Activated CD8-positive, alpha-beta memory T cell treated with anti-CD3 and anti-CD28 coated beads for 48 hours (primary cell): Measurements from ENCODE around the gene RUFY4.

Source experiments
- DNase-seq, 3 experiments: peaks; one replicate each; pipeline ENCODE4 v3.0.0-alpha.2; 2020; ENCODE audit warnings: low read depth in 2 of 3, low spot score in 2 of 3

Gene RUFY4

GRCh38 chr2:218068721-218069334, at the start of gene RUFY4:
Gene RUFY4 (plus strand): TSS chr2:218069253. CDS start chr2:218070606, 1,353 bp downstream.
- DNase-seq = peak in 2 of 3 experiments; percentile 17 to 42

- DNase-seq = no peak
Observed at GRCh38 chr2:218019411-218020060, 49.5 kb upstream of the RUFY4 start.

GRCh38 chr2:218020281-218020680, 48.8 kb upstream of the RUFY4 start:
- no peak for DNase-seq

- DNase-seq = no peak
Observed at GRCh38 chr2:218020966-218021535, 48.0 kb upstream of the RUFY4 start.

DNA sequence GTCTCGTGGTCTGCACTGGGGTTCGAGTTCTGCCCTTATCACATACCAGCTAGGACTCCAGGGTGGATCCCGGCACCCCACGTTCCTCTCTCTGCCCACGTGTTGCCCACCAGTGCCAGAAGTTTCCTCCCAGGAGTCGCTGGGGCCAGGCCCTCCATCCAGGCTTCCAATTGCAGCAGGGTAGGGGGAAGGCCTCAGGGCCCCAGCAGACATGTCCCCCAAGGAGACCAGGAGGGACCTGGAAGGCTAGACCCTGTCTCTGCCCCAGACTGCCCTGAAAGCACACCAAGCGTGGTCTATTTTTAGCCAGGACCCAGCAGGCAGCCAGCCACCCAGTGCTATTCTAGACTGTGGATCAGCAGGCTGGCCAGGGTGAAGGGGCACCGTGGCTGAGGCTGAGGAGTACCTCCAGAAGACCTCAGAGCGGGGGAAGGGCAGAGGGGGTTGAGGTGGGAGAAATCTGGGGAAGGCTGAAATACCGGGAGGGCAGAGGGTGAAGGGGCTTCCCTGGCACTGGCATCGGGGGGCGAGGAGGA, 47.4 kb upstream of the RUFY4 start:
- no peak for DNase-seq

DNA sequence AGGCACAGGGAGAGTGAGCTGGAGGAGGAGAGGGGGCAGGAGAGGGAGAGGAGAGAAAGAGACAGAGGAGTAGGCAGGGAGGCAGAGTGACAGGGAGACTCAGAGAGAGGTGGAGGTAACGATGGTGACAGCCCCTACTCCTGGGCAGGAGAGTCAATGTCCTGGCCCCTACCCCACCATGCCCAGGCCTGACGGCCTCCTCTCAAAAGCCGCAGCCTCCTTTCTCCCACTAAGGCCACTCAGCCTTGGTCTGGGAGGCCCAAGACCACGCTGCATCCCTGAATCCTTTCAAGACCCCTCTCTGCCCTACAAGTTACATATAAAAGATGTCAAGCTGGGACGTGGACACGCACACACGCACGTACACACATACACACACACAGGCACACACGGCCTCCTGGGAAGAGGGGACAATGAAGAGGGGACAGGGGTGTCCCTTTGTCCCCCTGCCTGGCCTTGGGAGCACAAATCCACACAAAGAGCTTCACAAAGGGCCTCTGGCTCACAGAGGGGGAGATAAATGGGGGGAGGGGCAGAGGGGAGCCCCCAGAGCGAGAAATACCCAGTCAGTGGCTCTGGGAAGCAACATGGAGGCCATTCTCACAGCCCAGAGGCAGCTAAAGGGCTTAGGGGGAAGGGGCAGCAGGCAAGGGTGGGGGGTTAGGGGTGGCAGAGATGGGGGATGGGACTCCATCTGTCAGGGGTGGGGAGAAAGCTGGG, 46.8 kb upstream of the RUFY4 start:
- no peak for DNase-seq

DNA sequence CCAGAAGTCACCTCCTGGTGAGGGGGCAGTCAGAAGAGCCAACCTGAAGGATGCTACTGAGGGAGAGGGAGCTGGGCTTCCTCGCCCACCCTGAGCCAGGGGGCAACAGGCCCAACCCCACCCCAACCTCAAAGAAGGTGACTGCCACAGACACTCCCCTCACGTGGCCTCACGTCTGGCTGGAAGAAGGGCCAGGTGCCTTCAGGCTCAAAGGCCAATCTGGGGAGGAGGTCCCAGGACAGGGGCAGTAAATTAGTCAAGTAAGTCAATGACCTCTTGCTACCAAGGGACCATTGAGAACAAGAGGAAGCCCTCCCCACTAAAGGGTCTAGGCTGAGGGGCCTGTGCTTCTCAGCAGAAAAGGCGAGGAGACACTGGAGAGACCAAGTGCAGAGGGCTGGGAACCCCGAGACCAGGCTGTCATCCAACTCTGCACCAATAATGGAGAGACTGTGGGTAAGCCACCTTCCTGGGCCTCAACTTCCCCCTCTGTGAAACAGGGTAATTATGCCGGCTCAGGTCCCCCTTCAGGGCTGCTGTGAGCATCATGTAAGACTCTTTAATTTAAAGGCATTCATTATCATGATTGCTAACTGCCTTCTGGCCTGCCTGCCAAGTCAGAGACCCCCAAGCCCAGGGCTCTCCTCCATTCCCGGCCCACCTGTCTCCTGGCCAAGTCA, 46.1 kb upstream of the RUFY4 start:
- DNase-seq = no peak

DNA sequence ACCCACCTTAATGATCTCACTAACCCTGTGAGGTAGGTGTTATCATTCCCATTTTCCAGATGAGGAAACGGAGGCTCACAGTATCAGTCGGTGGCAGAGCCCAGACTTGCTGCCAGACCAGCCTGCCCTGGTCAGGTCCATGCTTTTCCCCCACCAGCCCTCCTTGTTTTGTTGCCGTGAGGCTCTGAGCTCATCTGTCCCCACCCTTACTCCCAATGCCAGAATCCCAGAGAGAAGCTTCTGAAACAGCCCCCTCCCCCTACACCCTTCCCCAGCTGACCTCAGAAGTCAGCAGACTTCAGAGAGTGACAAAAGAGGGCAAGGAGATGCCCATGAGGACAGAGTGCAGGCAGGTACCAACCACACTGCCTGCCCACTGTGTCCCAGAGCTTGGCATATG, 45.4 kb upstream of the RUFY4 start:
- DNase-seq = no peak

DNA sequence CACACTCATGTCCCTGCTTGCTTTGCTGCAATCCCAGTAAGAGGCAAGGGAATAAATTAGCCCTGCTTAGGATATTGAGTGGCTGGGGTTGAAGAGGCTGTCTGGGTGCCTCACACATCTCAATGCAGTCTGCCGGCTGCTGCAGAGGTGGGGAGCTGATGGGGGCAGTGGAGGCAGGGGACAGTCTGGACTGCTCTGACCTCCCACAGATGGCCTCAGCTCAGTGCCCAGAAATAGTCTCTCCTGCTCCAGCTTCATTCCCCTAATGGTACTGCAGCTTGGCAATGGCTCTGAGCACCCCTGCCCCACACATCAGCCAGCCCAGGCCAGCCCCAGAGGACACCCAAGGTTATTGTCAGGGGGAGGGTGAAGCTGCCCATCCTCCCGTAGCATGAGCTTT, 44.7 kb upstream of the RUFY4 start:
- no peak for DNase-seq

DNA sequence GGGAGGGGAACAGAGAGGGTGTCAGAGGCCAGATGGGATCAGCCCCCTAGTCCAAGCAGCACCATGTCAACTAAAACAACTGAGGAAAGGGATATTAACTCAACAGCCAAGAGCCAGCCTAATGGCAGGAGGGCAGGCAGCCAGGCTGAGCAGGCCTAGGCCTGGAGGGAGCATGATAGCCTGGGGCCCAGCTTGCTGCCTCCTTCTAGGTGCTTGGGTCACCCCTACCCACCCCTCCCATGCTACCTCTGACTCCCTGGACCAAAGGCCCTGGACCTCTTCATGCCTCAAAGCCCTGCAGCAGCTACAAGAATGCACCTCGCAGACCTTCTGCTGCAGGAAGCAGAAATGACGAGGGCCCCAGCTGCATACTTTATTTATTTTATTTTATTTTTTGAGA, 44.2 kb upstream of the RUFY4 start:
- no peak for DNase-seq

GRCh38 chr2:218026244-218026643, 42.8 kb upstream of the RUFY4 start:
- DNase-seq = no peak

DNA sequence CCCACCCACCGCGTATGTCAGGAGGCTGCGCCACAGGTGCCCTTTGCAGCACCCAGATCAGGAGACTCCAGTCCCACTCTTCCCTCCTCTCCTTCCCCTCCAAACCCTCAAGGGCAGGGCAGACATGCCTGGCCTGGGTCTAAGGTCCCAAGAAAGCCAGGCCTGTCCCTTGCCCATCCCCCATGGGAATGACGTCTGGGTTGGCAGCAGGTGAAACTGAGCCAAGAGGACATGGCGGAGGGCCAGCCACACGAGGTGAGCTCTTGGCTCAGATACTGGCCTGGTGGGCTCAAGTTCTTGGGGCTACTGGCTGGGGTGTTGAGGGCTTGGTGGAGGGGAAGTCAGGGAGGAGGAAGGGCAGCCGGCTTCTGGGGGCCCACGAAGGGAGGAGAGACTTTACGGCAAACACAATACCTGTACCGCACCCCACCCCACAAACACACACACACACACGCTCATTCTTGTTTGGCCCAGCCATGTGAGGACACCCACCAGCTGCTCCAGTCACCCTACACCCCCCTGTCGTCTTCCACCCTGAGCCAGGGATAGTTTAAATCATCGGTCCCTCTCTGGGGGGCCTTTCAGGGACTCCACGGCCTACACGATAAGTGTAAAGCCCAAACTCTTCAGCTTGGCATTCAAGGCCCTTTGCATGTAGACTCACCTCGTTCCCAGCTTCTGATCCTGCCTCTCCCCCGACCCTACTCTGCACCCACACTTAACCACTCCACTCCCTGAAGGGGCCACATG, 42.2 kb upstream of the RUFY4 start:
- DNase-seq = no peak

- no peak for DNase-seq
Observed at GRCh38 chr2:218027426-218028188, 41.4 kb upstream of the RUFY4 start.

DNA sequence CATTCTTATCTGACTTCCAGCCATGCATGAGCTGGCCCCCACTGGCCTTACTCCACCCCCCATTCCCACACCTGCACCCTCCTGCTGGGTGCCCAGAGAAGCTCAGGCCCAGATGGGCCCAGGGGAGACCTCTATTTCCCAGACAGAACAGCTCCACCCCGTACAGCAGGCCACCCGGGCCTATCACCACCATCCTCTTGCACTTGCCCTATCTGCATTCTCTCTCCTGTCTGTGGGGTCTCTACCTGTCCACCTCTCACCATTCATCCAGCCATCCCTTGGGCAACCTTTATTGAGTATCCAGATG, 40.9 kb upstream of the RUFY4 start:
- no peak for DNase-seq

DNA sequence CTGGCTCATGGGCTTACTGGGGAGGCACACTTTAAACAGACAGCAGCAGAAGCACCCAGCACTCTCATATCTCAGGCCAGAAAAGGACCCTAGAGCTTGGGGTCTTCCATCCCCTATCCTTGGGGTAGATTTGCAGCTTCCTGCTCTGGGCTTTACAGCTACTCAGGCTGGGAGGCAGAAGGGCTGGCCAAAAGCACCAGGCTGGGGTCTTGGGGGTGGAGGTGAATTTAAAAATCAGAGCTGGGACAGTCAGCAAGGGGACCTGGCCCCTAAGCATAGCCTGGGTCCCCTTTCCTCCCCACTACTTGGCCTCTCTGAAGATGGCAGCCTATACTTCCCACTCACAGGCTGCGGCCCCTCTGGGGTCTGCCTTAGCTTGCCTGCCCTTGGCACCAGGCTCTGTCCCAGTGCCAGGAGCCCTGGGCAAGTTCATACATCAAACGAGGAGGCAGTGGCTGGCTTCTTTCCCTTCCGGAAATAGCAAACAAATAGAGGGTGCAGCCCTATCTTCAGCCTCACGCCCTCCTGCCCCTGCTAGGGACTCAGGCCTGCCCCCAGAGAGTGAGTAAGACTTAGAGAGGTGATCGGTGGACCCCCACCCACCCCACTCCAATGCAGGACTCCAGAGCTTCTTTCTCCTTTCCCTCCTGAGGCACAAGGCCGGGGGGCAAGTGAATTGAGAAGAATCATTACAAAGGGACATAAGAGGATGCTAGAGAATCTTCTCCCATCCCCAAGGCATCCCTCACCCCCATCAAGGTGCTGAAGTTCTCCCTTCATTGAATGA, 40.3 kb upstream of the RUFY4 start:
- no peak for DNase-seq

GRCh38 chr2:218029366-218030360, 39.4 kb upstream of the RUFY4 start:
- no peak for DNase-seq

DNA sequence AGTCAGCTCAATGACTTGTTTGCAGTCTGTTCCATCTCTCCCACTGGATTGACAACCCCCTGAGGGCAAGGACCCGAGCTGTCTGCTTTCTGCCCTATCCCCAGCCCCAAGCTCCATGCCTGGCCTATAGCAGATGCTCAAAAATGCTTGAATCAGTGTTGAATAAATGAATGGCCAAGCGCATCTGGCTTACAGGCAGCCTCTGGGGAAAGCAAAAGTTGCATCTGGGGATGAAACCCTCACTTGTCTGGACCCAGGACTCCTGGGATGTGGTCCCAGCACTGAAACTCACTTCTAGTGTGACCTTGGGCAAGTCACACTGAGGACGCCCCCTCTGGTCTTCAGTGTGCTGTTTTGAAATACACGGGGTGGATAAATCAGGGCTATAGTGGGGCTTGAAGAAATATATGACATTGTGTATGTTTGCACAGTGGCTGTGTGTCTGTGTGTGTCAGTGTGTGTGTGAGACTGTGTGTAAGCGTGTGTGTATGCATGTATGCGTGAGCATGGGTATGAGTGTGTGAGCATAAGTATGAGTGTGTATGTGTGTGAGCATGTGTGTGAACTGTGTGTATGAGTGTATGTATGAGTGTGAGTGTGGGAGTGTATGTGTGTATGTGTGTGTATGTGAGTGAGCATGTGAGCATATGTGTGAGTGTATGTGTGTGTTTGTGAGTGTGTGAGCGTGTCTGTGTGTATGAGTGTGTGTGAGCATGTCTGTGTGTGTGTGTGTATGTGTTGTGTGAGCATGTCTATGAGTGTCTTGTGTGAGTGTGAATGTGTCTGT, 38.5 kb upstream of the RUFY4 start:
- DNase-seq = no peak
